GDM1 (cell line): ENCODE results near the gene WNK2.

Experiments used
- DNase-seq: peaks from one replicate; lab custom pipeline; 2025; lab: John Stamatoyannopoulos, UW

The WNK2 gene

DNA sequence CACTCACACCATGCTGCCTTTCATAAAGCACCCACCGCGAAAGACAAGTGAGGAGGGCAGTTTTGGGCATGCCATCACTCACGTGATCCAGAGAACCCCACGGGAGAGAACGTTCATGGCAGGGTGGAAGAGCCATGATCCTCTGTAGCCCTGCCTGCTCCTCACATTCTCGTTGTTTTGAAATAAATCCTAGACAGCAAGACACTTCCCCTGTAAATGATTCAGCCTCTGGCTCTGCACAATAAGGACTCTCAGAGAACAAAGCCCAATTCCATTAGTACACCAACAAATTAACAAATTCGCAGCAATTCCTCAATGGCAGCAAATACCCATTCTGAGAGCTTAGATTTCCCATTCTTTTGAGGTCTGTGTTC, 71.5 kb downstream of the WNK2 start:
- DNase-seq, result no peak

DNA sequence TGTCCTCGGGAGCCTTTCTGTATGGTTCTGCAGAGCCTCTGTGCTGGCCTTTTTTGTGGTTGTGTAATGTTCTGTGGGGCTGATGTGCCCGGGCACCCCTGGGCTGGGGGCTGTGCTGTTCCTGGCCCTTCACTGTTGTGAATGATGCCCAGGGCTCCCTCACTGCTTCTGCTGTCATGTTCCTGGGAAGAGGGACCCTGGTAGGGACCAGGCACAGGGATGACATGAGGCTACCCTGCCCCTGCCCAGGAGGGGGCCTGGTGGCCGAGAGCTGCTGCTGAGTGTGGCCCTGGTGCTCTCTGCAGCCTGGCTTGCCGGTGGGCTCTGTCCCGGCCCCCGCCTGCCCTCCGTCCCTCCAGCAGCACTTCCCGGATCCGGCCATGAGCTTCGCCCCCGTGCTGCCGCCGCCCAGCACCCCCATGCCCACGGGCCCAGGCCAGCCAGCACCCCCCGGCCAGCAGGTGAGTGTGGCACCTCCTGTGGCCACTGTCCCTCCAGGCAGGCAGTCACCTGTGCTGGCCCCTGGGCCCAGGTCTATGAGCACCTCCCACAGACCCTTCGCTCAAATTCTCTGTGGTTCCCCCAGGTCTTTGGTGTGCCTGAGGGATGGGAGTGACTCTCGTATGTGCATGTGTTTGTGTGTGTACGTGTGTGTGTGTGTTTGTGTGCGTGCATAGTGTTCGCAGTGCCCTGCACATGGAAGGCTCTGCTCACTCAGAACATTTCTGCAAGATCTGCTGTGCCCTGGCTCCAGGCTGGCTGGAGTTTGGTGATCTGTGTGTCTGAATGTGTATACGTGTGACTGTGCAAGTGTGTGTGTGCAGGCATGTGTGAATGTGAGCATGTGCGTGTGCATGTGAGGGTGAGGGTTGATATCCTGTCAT, 72.3 kb downstream of the WNK2 start:
- DNase-seq, result no peak

DNA sequence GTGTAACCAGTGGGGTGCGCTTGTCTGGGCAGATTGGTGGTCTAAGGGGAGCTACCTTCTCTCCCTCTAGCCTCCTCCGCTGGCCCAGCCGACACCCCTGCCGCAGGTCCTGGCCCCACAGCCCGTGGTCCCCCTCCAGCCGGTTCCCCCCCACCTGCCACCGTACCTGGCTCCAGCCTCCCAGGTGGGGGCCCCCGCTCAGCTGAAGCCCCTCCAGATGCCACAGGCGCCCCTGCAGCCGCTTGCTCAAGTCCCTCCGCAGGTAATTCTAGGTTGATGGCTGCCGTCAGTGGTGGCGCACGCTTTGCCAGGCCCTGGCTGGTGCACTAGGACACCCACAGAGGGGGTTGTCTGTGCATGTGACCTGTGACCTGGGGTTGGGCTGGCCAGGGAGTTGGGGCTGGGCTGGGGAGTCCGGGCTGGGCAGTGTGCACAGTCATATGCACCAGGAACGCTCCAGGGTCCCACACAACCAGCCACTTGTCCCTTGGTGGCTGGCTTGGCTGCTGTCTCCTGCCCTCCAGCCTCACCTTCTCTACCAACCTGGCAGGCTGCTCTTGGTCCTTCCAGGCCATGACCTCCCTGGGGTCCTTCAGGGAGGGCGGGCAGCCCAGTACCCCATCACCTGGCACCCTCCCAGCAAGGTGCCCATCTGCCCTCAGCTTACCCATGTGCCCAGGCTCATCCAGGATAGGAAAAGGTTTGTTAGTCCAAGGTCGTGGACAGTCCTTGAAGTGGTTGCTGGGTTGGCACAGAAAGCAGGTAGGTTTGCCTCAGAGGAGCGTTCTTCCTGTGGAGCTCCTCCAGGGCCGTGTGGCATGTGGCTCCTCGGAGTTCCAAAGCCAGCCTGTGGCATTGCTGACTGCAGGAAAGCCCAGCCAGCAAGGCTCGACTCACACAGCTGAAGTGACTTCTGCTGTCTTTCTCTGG, 73.2 kb downstream of the WNK2 start:
- DNase-seq, result no peak

DNA sequence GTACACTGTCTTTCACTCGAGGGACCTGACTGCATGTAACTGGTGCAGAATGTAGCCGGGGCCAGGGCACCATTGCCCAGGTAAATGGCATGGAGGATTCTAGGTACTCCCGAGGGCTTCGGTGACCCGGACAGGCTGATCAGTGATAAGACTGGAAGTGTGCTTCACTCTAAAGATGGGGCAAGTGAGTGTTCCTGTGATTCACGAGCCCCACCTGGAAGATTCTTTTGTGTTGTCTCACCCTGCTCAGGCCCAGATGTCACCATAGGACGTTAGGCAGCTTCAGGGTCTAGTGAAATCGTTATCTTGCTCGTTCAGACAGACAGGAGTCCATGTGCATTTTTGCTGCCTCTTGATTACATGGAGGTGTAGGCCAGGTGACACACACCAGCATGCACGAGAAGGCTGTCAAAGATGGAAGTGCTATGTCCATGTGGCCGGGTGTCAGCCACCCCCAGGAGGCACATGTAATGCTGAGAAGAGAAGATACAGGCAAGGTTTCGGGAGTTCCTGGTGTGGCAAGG, 73.9 kb downstream of the WNK2 start:
- DNase-seq, result no peak

DNA sequence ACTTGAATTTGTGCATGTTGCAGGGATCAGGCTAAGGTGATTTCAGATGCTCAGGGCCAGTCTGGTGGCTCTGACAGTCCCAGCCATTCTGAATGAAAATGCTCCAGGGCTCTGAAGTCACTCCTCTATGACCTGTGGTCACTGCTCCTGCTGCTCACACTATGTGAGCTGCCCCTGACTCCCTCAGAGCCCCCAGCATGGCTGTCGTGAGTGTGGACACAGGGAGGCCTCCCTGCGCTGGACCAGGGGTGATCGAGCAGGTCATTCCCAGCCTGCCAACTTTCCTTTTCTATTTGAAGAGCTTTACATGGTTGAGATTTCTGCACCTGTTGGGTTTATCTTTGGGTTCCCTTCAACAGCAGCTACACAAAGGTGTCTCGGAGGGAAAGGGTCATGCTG, 74.5 kb downstream of the WNK2 start:
- DNase-seq, result no peak

DNA sequence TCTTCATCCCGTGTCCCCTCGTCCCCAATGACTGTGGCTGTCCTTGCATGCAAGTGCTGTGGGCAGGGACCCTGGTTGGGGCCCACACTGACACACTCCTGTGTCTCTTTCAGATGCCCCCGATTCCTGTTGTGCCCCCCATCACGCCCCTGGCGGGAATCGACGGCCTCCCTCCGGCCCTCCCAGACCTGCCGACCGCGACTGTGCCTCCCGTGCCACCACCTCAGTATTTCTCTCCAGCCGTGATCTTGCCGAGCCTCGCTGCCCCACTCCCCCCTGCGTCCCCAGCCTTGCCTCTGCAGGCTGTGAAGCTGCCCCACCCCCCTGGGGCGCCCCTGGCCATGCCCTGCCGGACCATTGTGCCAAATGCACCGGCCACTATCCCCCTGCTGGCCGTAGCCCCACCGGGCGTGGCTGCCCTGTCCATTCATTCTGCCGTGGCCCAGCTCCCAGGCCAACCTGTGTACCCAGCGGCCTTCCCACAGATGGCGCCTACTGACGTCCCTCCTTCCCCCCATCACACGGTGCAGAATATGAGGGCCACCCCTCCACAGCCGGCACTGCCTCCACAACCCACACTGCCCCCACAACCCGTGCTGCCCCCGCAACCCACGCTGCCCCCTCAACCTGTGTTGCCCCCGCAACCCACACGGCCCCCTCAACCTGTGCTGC, 75.0 kb downstream of the WNK2 start:
- no peak for DNase-seq

DNA sequence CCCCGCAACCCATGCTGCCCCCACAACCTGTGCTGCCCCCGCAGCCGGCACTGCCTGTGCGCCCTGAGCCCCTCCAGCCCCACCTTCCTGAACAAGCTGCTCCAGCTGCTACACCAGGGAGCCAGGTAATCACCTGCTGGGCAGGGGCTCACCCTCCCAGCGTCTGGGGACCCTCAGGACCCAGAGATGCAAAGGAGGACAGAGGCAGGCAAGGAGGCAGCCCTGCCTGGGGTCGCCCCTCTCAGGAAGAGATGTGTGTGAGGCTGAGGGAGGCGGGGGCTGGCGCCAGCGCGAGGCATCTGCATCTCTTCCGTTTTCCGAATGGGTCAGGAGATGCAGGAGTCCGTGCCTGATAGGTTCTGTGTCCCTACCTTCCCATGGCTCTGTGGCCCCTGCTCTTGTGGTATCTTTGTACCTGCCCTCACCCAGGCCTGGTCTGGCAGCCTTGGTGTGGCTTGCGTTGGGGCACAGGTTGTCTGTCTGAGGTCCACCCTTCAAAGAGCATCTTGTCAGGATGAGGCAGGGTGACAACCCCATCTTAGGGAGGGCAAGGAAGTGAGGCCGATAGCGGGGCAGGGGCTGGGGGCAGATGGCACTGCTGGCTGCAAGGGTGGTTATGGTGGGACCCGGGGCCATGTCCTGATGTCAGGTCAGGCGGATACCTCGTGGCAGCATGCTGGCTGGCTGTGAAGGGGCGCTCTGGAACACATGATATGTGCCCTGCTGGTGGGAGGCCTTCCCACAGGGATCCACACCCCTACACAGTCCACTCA, 75.7 kb downstream of the WNK2 start:
- no peak for DNase-seq

DNA sequence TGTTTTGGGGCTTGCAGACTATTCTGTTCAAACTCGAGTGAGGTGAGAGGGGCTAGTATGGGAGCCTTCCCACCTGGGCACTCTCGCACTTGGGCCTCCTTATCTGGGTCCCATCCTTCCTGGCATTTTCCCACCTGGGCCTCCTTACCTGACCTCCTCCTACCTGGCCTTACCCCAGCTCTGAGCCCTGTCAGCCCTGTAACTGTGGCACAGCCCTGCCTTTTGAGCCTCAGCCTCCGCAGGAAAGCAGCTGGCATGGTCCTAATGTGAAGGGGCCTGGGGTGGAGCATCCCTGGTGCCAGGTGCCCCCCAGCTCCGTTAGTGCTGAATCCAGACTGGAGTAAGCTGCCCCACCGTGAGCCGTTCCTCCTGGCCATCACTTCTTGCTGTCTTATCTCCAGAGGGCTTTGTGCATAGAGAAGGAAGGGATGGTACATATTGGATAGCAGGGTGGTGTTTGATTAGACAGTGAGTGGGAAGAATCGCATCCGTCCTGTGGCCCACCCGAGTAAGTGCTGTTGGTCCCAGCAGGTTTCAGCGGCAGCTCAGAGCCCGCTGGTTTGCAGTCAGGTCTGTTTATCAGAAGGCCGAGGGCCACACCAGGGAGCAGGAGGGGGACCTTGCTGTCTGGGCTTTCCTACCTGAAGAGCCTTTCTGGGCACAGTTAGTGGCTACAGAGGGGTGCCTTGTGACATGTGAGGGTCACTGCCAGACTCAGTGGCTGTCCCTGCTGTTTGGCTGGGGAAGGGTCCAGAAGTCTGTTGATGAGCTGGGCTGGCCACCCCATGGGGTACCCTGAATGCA, 76.5 kb downstream of the WNK2 start:
- no peak for DNase-seq

DNA sequence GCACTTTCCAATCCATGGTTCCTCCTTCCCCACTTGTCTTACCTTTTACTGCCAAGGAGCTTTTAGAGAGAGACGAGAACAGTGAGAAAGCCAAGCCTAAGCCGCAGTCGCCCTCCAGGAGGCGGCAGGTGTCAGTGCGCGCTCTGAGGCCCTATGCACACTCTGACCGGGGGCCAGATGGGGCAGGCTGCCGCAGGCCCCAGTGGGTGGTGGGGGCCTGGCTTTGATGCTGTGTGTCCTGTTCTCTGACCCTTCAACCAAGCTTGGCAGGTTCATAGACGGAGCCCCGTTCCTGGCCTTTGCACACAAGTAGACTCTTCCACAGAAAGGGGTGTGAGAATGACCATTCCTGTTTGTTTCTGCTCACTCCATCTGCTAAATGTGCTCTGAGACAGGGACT, 77.3 kb downstream of the WNK2 start:
- no peak for DNase-seq

DNA sequence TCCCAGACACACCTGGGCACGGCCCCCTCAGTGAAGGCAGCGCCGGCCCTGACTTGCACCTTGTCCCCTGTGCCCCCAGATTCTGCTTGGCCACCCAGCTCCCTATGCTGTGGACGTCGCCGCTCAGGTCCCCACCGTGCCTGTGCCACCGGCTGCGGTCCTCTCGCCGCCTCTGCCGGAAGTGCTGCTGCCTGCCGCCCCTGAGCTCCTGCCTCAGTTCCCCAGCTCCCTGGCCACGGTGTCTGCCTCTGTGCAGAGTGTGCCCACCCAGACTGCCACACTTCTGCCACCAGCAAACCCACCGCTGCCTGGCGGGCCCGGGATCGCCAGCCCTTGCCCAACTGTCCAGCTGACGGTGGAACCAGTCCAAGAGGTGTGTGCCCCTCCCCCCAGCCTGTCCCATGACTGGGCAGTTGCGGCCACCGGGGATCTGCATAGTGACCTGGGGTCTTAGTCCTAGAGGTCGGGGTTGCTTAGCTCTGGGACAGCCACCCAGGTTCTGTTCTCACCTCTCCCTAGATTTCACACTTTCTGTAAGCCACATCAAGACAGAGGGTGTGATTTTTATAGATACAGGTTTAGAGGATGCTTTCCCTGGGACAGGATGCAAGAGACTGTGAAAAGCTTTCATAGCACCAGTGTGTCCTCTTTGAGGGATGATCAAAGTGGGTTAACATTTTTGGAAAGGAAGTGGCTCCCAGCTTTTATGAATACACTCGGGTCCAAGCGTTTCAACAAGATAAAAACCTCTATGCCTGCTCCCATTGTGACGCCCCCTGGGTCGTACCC, 78.0 kb downstream of the WNK2 start:
- no peak for DNase-seq

- DNase-seq, result no peak
Measured at GRCh38 chr9:93262537-93263310, 78.8 kb downstream of the WNK2 start.

GRCh38 chr9:93263334-93264229, 79.6 kb downstream of the WNK2 start:
- no peak for DNase-seq

GRCh38 chr9:93264338-93265125, 80.6 kb downstream of the WNK2 start:
- DNase-seq, result no peak

GRCh38 chr9:93265301-93265971, 81.5 kb downstream of the WNK2 start:
- no peak for DNase-seq

DNA sequence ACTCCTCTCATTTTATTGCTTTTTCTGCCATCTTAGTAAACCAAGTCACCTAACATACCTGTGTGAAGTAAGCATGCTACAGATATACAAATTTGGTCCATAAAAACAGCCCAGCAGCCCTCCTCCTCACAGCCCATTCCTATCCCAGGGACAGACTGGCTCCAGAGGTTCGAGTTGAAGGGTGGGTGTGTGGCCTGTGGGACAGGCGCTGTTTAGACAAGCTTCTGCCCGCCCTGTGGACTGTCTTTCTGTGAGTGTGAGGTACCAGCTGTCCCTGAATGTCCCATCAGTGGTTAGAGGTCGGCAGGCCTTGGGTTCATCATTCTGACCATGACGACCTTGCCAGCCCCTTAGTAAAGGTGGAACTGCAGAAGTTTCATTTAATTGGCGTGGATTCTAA, 82.0 kb downstream of the WNK2 start:
- DNase-seq, result no peak

- DNase-seq, result no peak
Measured at GRCh38 chr9:93266521-93267001, 82.6 kb downstream of the WNK2 start.
